Measurements from ENCODE around the gene UROD. TPM values are rescaled to one million over a fixed set of nuclear protein-coding genes. Genes with fewer than 3 reads are reported as not detected.

The UROD gene
- total RNA-seq, 1 experiment from 2014 or later: 92.2 TPM

DNA sequence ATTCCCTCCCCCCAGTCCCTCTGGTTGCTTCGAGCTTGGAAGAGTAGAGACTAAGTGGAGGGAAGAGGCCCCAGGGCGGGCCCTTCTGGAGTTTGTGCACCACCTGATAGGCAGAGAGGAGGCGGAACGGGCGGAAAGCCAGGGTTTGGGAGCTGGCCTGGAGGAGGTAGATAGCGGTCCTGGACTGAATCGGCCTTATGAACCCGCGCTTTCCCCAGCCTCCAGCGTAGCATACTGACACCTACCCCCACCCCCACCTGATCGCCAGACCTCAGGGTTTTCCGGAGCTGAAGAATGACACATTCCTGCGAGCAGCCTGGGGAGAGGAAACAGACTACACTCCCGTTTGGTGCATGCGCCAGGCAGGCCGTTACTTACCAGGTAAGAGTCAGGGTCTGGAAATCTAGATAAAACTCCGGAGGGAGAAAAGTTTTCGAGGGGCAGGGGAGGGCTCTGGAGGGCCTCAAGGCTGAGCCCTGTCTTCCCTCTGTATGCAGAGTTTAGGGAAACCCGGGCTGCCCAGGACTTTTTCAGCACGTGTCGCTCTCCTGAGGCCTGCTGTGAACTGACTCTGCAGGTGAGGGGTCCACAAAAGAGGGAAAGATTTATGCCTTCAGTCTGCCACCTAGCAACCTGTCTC, 705 bp downstream of the UROD start:
- no peak overlapping the region for H2BK20ac ChIP-seq (ENCODE audit: low read depth, low read length, poor library complexity, severe bottlenecking)
- no peaks in the 10 kb centered on the region for H4K20me1 ChIP-seq (ENCODE audit: control insufficient read depth, insufficient read depth, insufficient read length)
- peaks cover 4 to 37% (median 31%) of the 10 kb centered on the region in 3 experiments for H3K36me3 Mint-ChIP-seq (ENCODE audit: insufficient read depth in 1 of 3, low read depth in 3 of 3)
- H3K27me3 ChIP-seq (ENCODE audit: insufficient read depth, low read length): no peaks in the 10 kb centered on the region
- no peak overlapping the region for H2BK15ac ChIP-seq (ENCODE audit: low read depth, low read length)
- no peak overlapping the region for H3K27ac ChIP-seq (ENCODE audit: insufficient read length, low read depth, low read length)
- H3K79me1 ChIP-seq (ENCODE audit: insufficient read depth, low read depth, low read length, poor library complexity, severe bottlenecking): no peaks in the 10 kb centered on the region
- no peak overlapping the region for H4K8ac ChIP-seq (replicated peaks; ENCODE audit: insufficient read length, low read depth, low read length)
- H3K14ac ChIP-seq (ENCODE audit: insufficient read depth, low read length): no peak overlapping the region; the same call in 1 of the 2 replicates
- H4K91ac ChIP-seq (ENCODE audit: insufficient read length, low read depth, low read length): no peak overlapping the region
- DNase-seq: peak; percentile 58
- no peaks in the 10 kb centered on the region for H3K9me3 Mint-ChIP-seq
- H3K23me2 ChIP-seq (ENCODE audit: insufficient read length, low read depth, low read length, poor library complexity, severe bottlenecking): peaks cover 19% of the 10 kb centered on the region
- H3K4me2 ChIP-seq (ENCODE audit: insufficient read depth, insufficient read length, low read length): peak overlapping the region; percentile 77
- no peak overlapping the region for H2AFZ ChIP-seq (ENCODE audit: low read length)
- H3K27ac Mint-ChIP-seq: peak overlapping the region in 2 of 3 experiments; percentile 83 to 90; a peak in 5 of 7 replicates
- H3K27me3 Mint-ChIP-seq (ENCODE audit: low read depth): no peaks in the 10 kb centered on the region; the same call in 1 of the 2 replicates
- peaks cover 7% of the 10 kb centered on the region for H3K4me1 ChIP-seq (ENCODE audit: insufficient read depth, low read length)
- H3K18ac ChIP-seq (ENCODE audit: insufficient read length, low read depth, low read length): no peak overlapping the region
- no peak overlapping the region for H3K23ac ChIP-seq (ENCODE audit: insufficient read length, low read depth, low read length)
- H3K56ac ChIP-seq (ENCODE audit: insufficient read length, low read depth, low read length): no peak overlapping the region
- peaks cover 26 to 28% of the 10 kb centered on the region in 2 experiments for H3K4me1 Mint-ChIP-seq
- TF ChIP-seq, protein P1, sequence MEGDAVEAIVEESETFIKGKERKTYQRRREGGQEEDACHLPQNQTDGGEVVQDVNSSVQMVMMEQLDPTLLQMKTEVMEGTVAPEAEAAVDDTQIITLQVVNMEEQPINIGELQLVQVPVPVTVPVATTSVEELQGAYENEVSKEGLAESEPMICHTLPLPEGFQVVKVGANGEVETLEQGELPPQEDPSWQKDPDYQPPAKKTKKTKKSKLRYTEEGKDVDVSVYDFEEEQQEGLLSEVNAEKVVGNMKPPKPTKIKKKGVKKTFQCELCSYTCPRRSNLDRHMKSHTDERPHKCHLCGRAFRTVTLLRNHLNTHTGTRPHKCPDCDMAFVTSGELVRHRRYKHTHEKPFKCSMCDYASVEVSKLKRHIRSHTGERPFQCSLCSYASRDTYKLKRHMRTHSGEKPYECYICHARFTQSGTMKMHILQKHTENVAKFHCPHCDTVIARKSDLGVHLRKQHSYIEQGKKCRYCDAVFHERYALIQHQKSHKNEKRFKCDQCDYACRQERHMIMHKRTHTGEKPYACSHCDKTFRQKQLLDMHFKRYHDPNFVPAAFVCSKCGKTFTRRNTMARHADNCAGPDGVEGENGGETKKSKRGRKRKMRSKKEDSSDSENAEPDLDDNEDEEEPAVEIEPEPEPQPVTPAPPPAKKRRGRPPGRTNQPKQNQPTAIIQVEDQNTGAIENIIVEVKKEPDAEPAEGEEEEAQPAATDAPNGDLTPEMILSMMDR (conservative IDR thresholded peaks at IDR 0.05): no peak
- H4K5ac ChIP-seq (ENCODE audit: insufficient read length, low read depth, low read length): no peak overlapping the region
- H2BK12ac ChIP-seq (ENCODE audit: insufficient read length, low read depth, low read length): no peak overlapping the region
- H2BK5ac ChIP-seq (ENCODE audit: insufficient read length, low read length): no peak overlapping the region
- no peak overlapping the region for H2AK5ac ChIP-seq (ENCODE audit: insufficient read length, low read length)
- no peaks in the 10 kb centered on the region for H3K79me2 ChIP-seq (ENCODE audit: insufficient read depth, low read length)
- peak overlapping the region; percentile 65 to 80 for H3K4me3 Mint-ChIP-seq
- H3K4ac ChIP-seq (ENCODE audit: low read depth, low read length): no peak overlapping the region
- no peak overlapping the region for H3T11ph ChIP-seq (ENCODE audit: low read length)
- H3K9me3 ChIP-seq (ENCODE audit: control insufficient read depth, low read depth, low read length): no peaks in the 10 kb centered on the region
- peak overlapping the region; percentile 47 for H3K9ac ChIP-seq (ENCODE audit: extremely low read depth, insufficient read length, low read length)
- WGBS (ENCODE audit: extremely low coverage, insufficient read length, low lambda C conversion rate): no CpG with 5 or more reads among the region's 21 CpGs
- H2BK120ac ChIP-seq (ENCODE audit: low read depth, low read length, poor library complexity, severe bottlenecking): no peak overlapping the region

Measured in H9 (cell line).